ENCODE measurements around the gene KIF20A. TPM values are rescaled to one million over a fixed set of nuclear protein-coding genes. Genes with fewer than 3 reads are reported as not detected.
"Not testable (repeated sequence)": the region's sequence is repeated elsewhere in the genome, so short reads cannot be mapped to it uniquely, and the experiment has no call there.

Gene KIF20A
- total RNA-seq, 1 donor from 2014 or later = 0.69 TPM

GRCh38 chr5:138140268-138140667 is 38.6 kb upstream of the KIF20A start:
- Histone ChIP-seq H3K27ac (no peak overlapping the region), H3K27me3 (no peaks in the 10 kb centered on the region), H3K4me1 (peaks cover 4% of the 10 kb centered on the region), H3K36me3 (no peaks in the 10 kb centered on the region), H3K4me3 (no peak overlapping the region), H3K9me3 (no peaks in the 10 kb centered on the region)
- DNase-seq = no peak
- no peak for TF ChIP-seq CTCF (IDR thresholded peaks at IDR 0.05)
- peak; percentile 52 for ATAC-seq
- intact Hi-C loops (cut with DNase I) = no loop called here

- intact Hi-C loops (cut with DNase I) = no loop called here
- no peak for TF ChIP-seq CTCF (IDR thresholded peaks at IDR 0.05)
Measured at GRCh38 chr5:138141734-138142133, 37.2 kb upstream of the KIF20A start.

GRCh38 chr5:138143578-138143977 is 35.3 kb upstream of the KIF20A start:
- H3K27me3 ChIP-seq; H3K9me3 ChIP-seq; H3K36me3 ChIP-seq; intact Hi-C loops (cut with DNase I); H3K4me1 ChIP-seq; DNase-seq; ATAC-seq; H3K27ac ChIP-seq; H3K4me3 ChIP-seq: not testable (repeated sequence)

More at GRCh38 chr5:138141734-138142133, 37.2 kb upstream of the KIF20A start:
- H3K4me3 ChIP-seq = no peak overlapping the region
- peaks cover 4% of the 10 kb centered on the region for H3K4me1 ChIP-seq
- no peaks in the 10 kb centered on the region for H3K36me3 ChIP-seq
- no peaks in the 10 kb centered on the region for H3K9me3 ChIP-seq
- H3K27me3 ChIP-seq = no peaks in the 10 kb centered on the region
- H3K27ac ChIP-seq = no peak overlapping the region
- no peak for DNase-seq
- no peak for ATAC-seq

- no peak for DNase-seq
- Histone ChIP-seq H3K27me3 (no peaks in the 10 kb centered on the region), H3K4me1 (no peaks in the 10 kb centered on the region), H3K9me3 (no peaks in the 10 kb centered on the region), H3K4me3 (no peak overlapping the region), H3K27ac (no peak overlapping the region), H3K36me3 (no peaks in the 10 kb centered on the region)
- intact Hi-C loops (cut with DNase I) = no loop called here
- no peak for TF ChIP-seq CTCF (IDR thresholded peaks at IDR 0.05)
- peak; percentile 60 for ATAC-seq
Measured at GRCh38 chr5:138148811-138149210, 30.1 kb upstream of the KIF20A start.

- no peak for TF ChIP-seq CTCF (IDR thresholded peaks at IDR 0.05)
- no peak for ATAC-seq
- no peaks in the 10 kb centered on the region for H3K9me3 ChIP-seq
Measured at GRCh38 chr5:138149530-138149929, 29.4 kb upstream of the KIF20A start.

GRCh38 chr5:138155977-138156376 is 22.9 kb upstream of the KIF20A start:
- H3K4me3 ChIP-seq = not testable (repeated sequence)

More at GRCh38 chr5:138149530-138149929, 29.4 kb upstream of the KIF20A start:
- DNase-seq = no peak
- Histone ChIP-seq H3K36me3 (no peaks in the 10 kb centered on the region), H3K4me3 (no peak overlapping the region), H3K27me3 (no peaks in the 10 kb centered on the region), H3K27ac (no peak overlapping the region), H3K4me1 (no peaks in the 10 kb centered on the region)
- intact Hi-C loops (cut with DNase I) = no loop called here

GRCh38 chr5:138157626-138158025 is 21.3 kb upstream of the KIF20A start:
- peaks cover 64% of the 10 kb centered on the region for H3K36me3 ChIP-seq
- intact Hi-C loops (cut with DNase I) = no loop called here
- no peak overlapping the region for H3K27ac ChIP-seq
- no peak for TF ChIP-seq CTCF (IDR thresholded peaks at IDR 0.05)
- H3K4me3 ChIP-seq = no peak overlapping the region
- no peaks in the 10 kb centered on the region for H3K27me3 ChIP-seq
- DNase-seq (no peak), ATAC-seq (no peak)
- no peaks in the 10 kb centered on the region for H3K4me1 ChIP-seq
- H3K9me3 ChIP-seq = no peaks in the 10 kb centered on the region

More at GRCh38 chr5:138155977-138156376, 22.9 kb upstream of the KIF20A start:
- intact Hi-C loops (cut with DNase I); ATAC-seq; H3K4me1 ChIP-seq; H3K9me3 ChIP-seq; H3K27me3 ChIP-seq; DNase-seq; H3K27ac ChIP-seq: not testable (repeated sequence)
- peaks cover 48% of the 10 kb centered on the region for H3K36me3 ChIP-seq
